D341Med (cell line): ENCODE data around the gene NKPD1.

Source experiments
- DNase-seq: peaks from one replicate; pipeline ENCODE4 v3.0.0; 2012; ENCODE audit warnings: low spot score

NKPD1 gene

GRCh38 chr19:45117167-45117594 lies 43.6 kb downstream of the NKPD1 start:
- DNase-seq: no peak

GRCh38 chr19:45115809-45116615 lies 44.8 kb downstream of the NKPD1 start:
- peak; percentile 68 for DNase-seq

GRCh38 chr19:45114116-45114515 lies 46.7 kb downstream of the NKPD1 start:
- DNase-seq: no peak

- DNase-seq: no peak
These were observed 47.2 kb downstream of the NKPD1 start for GRCh38 chr19:45113628-45114027.

GRCh38 chr19:45112111-45112827 lies 48.5 kb downstream of the NKPD1 start:
- no peak for DNase-seq
